ENCODE data around the gene SDK1. TPM values are rescaled to one million over a fixed set of nuclear protein-coding genes. Genes with fewer than 3 reads are reported as not detected.

Gene SDK1
- total RNA-seq, 2 experiments from 2014 or later = 0.19 to 0.36 TPM

GRCh38 chr7:3439333-3440030, 138.4 kb downstream of the SDK1 start:
- Histone ChIP-seq H2AFZ (ENCODE audit: low read length) (no peak overlapping the region), H3K4me1 (ENCODE audit: insufficient read depth, low read length, poor library complexity, severe bottlenecking) (no peaks in the 10 kb centered on the region), H3K4me2 (ENCODE audit: low read length) (no peak overlapping the region), H3K9me2 (ENCODE audit: insufficient read depth, low read length) (no peaks in the 10 kb centered on the region), H3K27ac (ENCODE audit: low read depth, low read length, poor library complexity, severe bottlenecking) (no peak overlapping the region), H3K9me3 (ENCODE audit: low read length) (no peaks in the 10 kb centered on the region), H3K4me3 (ENCODE audit: low read depth, low read length, poor library complexity, severe bottlenecking) (no peak overlapping the region), H3K36me3 (ENCODE audit: insufficient read depth, low read length) (no peaks in the 10 kb centered on the region), H4K20me1 (ENCODE audit: insufficient read depth, low read length) (no peaks in the 10 kb centered on the region), H3K79me2 (ENCODE audit: insufficient read depth, low read depth, low read length) (no peaks in the 10 kb centered on the region)
- ChIA-PET POLR2A (interaction anchor here (0.5 to 1.2 kb wide), 4 partner anchors 9 to 1963 kb away, joined by 3 to 4 read pairs (median 3); no protein-coding TSS in a partner anchor), CTCF (ENCODE audit: unreplicated experiment) (no interaction called here)
- intact Hi-C loops (cut with micrococcal nuclease; ENCODE audit: unreplicated experiment) = no loop called here
- TF ChIP-seq EZH2phosphoT487 (IDR thresholded peaks at IDR 0.05; ENCODE audit: borderline replicate concordance, low read depth, low read length) = no peak
- TF ChIP-seq, protein P1, sequence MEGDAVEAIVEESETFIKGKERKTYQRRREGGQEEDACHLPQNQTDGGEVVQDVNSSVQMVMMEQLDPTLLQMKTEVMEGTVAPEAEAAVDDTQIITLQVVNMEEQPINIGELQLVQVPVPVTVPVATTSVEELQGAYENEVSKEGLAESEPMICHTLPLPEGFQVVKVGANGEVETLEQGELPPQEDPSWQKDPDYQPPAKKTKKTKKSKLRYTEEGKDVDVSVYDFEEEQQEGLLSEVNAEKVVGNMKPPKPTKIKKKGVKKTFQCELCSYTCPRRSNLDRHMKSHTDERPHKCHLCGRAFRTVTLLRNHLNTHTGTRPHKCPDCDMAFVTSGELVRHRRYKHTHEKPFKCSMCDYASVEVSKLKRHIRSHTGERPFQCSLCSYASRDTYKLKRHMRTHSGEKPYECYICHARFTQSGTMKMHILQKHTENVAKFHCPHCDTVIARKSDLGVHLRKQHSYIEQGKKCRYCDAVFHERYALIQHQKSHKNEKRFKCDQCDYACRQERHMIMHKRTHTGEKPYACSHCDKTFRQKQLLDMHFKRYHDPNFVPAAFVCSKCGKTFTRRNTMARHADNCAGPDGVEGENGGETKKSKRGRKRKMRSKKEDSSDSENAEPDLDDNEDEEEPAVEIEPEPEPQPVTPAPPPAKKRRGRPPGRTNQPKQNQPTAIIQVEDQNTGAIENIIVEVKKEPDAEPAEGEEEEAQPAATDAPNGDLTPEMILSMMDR (conservative IDR thresholded peaks at IDR 0.05; ENCODE audit: low read length) = no peak
- no peak for DNase-seq (ENCODE audit: low spot score)
- no TSS peak for BruUV-seq (replicated peaks)

- H3K9me3 ChIP-seq (ENCODE audit: low read length) = no peaks in the 10 kb centered on the region
- H3K36me3 ChIP-seq (ENCODE audit: insufficient read depth, low read length) = no peaks in the 10 kb centered on the region
- ChIA-PET CTCF (ENCODE audit: unreplicated experiment) (no interaction called here), POLR2A (interaction anchor here (0.6 to 1.2 kb wide), 2 partner anchors 21 to 934 kb away, joined by 3 read pairs; no protein-coding TSS in a partner anchor)
- no peaks in the 10 kb centered on the region for H4K20me1 ChIP-seq (ENCODE audit: insufficient read depth, low read length)
- no peak overlapping the region for H3K4me3 ChIP-seq (ENCODE audit: low read depth, low read length, poor library complexity, severe bottlenecking)
- no peak overlapping the region for H2AFZ ChIP-seq (ENCODE audit: low read length)
- no peak overlapping the region for H3K4me2 ChIP-seq (ENCODE audit: low read length)
- TF ChIP-seq, protein P1 (conservative IDR thresholded peaks at IDR 0.05; ENCODE audit: low read length) = no peak
- no peak for TF ChIP-seq EZH2phosphoT487 (IDR thresholded peaks at IDR 0.05; ENCODE audit: borderline replicate concordance, low read depth, low read length)
- H3K4me1 ChIP-seq (ENCODE audit: insufficient read depth, low read length, poor library complexity, severe bottlenecking) = no peaks in the 10 kb centered on the region
- H3K27ac ChIP-seq (ENCODE audit: low read depth, low read length, poor library complexity, severe bottlenecking) = no peak overlapping the region
- DNase-seq (ENCODE audit: low spot score) = no peak
- no TSS peak for BruUV-seq (replicated peaks)
- H3K79me2 ChIP-seq (ENCODE audit: insufficient read depth, low read depth, low read length) = no peaks in the 10 kb centered on the region
- intact Hi-C loops (cut with micrococcal nuclease; ENCODE audit: unreplicated experiment) = no loop called here
- H3K9me2 ChIP-seq (ENCODE audit: insufficient read depth, low read length) = no peaks in the 10 kb centered on the region
Observed at GRCh38 chr7:3440509-3440908, 139.5 kb downstream of the SDK1 start.

- no peak overlapping the region for H3K4me3 ChIP-seq (ENCODE audit: low read depth, low read length, poor library complexity, severe bottlenecking)
- CTCF ChIA-PET (ENCODE audit: unreplicated experiment) = no interaction called here
- H3K4me2 ChIP-seq (ENCODE audit: low read length) = no peak overlapping the region
Observed at GRCh38 chr7:3443716-3444115, 142.7 kb downstream of the SDK1 start.

More at GRCh38 chr7:3443716-3444115, 142.7 kb downstream of the SDK1 start:
- Histone ChIP-seq H3K27ac (ENCODE audit: low read depth, low read length, poor library complexity, severe bottlenecking) (no peak overlapping the region), H3K79me2 (ENCODE audit: insufficient read depth, low read depth, low read length) (no peaks in the 10 kb centered on the region), H3K9me3 (ENCODE audit: low read length) (peaks cover 5% of the 10 kb centered on the region; the same call in 1 of the 2 replicates), H3K9me2 (ENCODE audit: insufficient read depth, low read length) (no peaks in the 10 kb centered on the region), H2AFZ (ENCODE audit: low read length) (no peak overlapping the region), H4K20me1 (ENCODE audit: insufficient read depth, low read length) (no peaks in the 10 kb centered on the region), H3K4me1 (ENCODE audit: insufficient read depth, low read length, poor library complexity, severe bottlenecking) (no peaks in the 10 kb centered on the region), H3K36me3 (ENCODE audit: insufficient read depth, low read length) (no peaks in the 10 kb centered on the region)
- intact Hi-C loops (cut with micrococcal nuclease; ENCODE audit: unreplicated experiment) = no loop called here
- BruUV-seq (replicated peaks) = no TSS peak
- no peak for DNase-seq (ENCODE audit: low spot score)
- no peak for TF ChIP-seq EZH2phosphoT487 (IDR thresholded peaks at IDR 0.05; ENCODE audit: borderline replicate concordance, low read depth, low read length)
- TF ChIP-seq, protein P1 (conservative IDR thresholded peaks at IDR 0.05; ENCODE audit: low read length) = no peak
- POLR2A ChIA-PET = no interaction called here

All from OCI-LY7 (cell line).